GM23248 (cell line): Measurements from ENCODE around the gene TBC1D21.

Experiments
- EZH2 ChIP-seq: fragments of 200-600 bp; sonication (generic); IDR thresholded peaks from 2 replicates; pipeline ENCODE4 v1.6.1; 2018; ENCODE audit warnings: antibody characterized with exemption, mild to moderate bottlenecking; ENCODE audit not compliant: insufficient read depth, poor library complexity, severe bottlenecking
- EZH2phosphoT487 ChIP-seq: fragments of 200-600 bp; sonication (generic); IDR thresholded peaks from 2 replicates; pipeline ENCODE4 v1.6.1; 2018; ENCODE audit warnings: antibody characterized with exemption, moderate library complexity, mild to moderate bottlenecking, low read depth; ENCODE audit not compliant: insufficient read depth

DNA sequence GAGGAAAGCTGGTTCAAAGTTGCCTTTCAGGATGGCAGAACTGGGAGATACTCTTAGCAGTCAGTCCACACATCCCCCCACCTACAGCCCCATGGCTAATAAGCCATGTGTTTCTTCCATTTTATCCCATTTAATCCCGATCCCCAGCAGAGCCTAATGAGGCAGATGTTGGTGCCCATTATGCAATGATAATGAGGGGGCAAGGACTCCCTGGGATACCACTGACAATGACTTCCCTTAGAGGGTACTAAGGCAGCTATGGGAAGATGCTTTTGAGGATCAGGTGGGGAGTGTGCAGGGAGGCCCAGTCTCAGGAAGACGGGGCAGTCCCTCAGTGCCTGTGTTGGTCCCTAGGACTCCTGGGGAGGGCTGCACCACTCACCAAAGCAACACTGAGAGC lies 43.8 kb upstream of the TBC1D21 start:
- TF ChIP-seq EZH2phosphoT487 (no peak), EZH2 (no peak)
